Measurements from ENCODE around the gene MORC3.
A peak's percentile ranks its signal among the peaks of the same experiment; 100 is the strongest.
"Not testable (repeated sequence)": the region's sequence is repeated elsewhere in the genome, so short reads cannot be mapped to it uniquely, and the experiment has no call there.

MORC3 gene

DNA sequence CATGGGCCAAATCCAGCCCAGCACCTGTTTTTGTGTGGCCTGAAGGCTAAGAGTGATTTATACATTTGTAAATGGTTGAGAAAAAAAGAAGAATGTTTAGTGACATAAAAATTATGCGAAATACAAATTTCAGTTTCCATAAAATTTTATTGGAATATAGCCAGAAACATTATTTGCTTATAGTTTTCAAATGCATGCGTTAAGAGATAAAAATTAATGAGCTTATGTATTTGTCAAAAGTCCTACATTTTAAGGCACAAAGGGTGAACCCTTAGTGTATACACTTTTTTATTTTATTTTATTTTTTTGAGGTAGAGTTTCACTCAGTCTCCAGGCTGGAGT, 2.1 kb downstream of the MORC3 start:
- DNase-seq (ENCODE audit: low spot score), result no peak

DNA sequence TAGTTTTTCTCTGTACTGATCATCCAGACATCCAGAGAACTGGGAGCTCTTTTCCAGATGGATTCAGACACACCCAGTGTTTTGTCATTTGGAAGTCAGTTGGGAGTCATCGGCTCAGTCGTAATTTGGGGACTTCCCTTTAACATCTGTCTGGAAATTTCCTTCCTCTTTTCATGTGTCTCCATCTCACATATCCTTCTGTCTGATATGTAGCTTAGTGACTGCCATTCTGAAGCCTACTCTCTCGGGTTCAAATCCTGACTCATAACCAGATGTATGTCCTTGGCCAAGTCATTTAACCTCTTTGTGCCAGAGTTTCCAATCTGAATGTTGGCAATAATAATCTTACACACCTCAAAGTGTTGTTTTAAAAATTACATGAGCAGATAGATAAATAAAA, 3.0 kb downstream of the MORC3 start:
- DNase-seq (ENCODE audit: low spot score), result no peak

DNA sequence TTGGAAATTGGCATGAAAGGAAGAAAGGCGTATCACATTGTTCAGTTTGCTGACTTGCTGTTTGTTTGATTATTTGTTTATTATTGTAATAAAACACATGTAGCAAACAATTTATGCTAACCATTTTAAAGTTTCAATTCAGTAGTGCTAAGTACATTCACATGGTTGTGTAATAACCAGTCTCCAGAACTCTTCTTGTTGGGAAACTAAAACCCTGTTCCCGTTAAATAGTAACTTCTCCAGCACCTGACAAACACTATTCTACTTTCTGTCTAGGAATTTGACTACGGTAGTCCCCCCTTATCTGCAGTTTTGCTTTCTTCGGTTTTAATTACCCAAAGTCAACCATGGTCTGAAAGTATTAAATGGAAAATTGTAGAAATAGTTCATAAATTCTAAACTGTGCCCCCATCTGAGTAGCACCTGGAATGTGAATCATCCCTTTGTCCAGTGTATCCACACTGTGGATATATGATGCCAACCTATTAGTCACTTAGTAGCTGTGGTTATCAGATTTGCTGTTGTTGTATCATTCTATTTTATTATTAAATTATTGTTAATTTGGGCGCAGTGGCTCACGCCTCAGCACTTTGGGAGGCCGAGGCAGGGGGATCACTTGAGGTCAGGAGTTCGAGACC, 5.5 kb downstream of the MORC3 start:
- DNase-seq (ENCODE audit: low spot score), result no peak

DNA sequence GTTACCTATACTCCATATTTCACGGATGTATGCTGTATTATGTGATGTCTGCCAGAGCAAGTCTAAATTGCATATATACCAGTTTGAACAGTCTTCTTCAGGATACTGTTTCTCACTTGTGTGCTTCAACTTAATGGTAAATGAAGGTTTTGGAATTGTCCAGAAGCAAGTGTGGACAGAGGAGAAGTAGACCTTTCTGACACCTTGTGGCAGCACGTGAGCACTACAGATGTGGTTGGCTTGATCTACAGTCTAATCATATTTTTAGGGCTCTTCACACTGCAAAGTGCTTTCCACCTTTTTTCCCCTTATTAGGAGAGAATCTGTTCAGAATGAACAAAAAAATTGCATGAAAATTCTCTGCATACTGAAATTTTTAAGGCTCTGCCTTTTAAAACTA, 10.9 kb downstream of the MORC3 start:
- peak; percentile 61 for DNase-seq (ENCODE audit: low spot score)

DNA sequence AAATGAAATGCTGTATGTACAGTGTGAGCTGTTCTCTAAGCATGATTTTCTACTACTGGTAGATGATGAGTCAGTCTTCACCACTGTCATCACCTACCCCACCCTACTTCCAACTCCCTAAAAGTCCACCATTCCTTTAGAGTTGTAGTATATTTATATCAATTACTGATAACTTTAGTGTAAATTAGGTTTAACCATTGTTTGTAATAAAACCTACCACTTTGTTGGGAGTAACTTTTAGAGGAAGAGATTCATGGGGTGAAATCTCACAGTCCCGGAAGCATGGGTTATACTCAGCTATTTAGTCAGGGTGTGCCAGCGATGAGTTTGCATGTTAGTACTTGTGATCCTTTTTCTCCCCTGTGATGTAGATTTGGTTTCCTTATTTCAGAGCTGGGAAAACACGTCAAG, 17.1 kb downstream of the MORC3 start:
- no peak for DNase-seq (ENCODE audit: low spot score)

DNA sequence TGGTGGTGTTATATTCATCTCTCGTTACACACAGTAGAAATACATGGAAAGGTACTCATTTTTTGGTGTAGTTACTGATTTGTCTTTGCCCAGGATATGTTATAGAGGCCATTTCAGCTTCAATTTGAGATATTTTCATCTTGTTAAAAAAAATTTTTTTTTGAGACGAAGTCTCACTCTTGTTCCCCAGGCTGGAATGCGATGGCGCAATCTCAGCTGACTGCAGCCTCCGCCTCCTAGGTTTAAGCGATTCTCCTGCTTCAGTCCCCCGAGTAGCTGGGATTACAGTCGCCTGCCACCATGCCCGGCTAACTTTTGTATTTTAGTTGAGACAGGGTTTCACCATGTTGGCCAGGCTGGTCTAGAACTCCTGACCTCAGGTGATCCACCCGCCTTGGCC, 19.0 kb downstream of the MORC3 start:
- no peak for DNase-seq (ENCODE audit: low spot score)

DNA sequence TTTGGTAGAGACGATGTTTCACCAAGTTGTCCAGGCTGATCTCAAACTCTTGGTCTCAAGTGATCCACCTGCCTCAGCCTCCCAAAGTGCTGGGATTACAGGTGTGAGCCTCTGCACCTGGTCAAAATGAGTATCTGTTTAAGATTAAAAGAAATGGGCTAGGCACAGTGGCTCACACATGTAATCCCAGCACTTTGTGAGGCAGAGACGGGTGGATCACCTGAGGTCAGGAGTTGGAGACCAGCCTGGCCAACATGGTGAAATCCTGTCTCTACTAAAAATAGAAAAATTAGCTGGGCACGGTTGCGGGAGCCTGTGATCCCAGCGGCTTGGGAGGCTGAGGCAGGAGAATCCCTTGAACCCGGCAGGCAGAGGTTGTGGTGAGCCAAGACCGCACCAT, 22.6 kb downstream of the MORC3 start:
- not testable (repeated sequence) for DNase-seq (ENCODE audit: low spot score)

DNA sequence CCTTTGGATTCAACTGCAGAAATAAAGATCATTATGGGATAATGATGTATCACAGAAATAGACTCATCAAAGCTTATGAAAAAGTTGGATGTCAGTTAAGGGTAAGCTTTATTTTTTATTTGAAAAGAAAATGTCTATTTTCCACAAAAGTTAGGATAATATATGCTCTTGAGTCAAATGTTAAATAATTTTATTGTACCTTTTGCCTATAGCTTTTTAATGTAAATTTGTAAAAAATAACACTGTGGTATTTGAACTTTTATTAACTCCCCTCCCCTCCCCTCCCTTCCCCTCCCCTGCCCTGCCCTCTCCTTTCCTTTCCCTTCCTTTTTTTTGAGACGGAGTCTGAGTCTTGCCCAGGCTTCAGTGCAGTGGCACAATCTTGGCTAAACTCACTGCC, 24.9 kb downstream of the MORC3 start:
- no peak for DNase-seq (ENCODE audit: low spot score)

DNA sequence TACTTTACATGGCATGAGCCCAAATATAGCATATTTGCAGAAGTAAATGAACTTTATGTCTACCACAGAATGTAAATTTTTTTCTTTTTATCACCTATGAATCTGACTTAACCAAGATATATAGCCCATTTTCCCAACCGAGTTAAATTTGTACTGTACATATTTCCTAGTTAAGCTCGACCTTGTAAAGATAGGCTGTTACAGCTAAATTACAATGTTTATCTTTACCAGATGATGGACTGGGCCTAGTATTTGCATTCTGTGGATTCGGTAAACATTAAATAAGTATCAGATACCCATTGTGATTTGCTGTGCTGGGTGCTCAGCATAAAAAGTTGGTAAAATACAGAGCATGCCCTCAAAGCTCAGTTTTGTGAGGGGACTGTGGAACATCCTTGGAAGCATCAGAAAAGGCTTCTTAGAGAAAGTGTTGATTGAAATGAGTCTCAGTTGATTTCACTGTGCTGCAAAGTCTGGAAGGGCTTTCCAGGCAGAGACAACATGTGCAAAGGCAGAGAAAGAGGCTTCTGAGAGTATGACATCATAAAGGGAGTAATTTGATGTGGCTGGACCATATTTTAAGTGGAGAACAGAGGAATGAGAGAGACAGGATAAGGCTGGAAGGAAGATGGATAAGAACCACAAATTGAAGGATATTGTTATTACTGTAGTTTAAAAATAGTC, 27.4 kb downstream of the MORC3 start:
- no peak for DNase-seq (ENCODE audit: low spot score)

DNA sequence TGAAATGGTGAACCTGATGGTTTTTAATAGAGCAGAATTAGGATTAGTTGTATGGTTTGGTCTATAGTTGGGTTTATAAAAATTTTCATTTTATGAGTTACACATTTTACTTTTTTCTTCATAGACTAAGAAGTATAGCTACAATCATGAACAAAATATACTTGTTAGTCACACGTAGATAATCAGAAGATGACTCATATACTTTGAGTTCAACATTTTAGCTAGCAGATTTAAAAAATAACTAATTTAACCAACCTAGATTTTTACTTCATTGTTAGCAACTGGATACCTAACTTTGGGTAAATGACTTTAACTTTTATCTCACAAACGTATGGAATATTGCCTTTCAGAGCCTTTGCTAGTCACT, 27.9 kb downstream of the MORC3 start:
- no peak for DNase-seq (ENCODE audit: low spot score)

DNA sequence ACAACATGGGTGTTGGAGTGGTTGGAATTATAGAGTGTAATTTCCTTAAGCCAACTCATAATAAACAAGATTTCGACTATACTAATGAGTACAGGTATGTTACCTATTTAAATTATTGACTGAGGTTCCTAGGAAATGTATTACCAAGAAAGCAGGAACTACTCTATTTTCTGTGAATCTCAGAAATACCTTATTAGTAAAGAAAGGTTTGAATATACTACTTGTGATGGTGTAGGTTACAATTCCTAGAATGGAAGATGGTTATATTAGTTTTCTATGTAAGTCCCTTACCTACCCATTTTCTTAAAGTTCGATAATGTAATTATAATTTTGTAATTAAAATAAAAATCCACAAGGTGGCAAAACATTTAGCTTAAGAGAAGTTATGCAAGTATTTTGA, 29.3 kb downstream of the MORC3 start:
- no peak for DNase-seq (ENCODE audit: low spot score)

DNA sequence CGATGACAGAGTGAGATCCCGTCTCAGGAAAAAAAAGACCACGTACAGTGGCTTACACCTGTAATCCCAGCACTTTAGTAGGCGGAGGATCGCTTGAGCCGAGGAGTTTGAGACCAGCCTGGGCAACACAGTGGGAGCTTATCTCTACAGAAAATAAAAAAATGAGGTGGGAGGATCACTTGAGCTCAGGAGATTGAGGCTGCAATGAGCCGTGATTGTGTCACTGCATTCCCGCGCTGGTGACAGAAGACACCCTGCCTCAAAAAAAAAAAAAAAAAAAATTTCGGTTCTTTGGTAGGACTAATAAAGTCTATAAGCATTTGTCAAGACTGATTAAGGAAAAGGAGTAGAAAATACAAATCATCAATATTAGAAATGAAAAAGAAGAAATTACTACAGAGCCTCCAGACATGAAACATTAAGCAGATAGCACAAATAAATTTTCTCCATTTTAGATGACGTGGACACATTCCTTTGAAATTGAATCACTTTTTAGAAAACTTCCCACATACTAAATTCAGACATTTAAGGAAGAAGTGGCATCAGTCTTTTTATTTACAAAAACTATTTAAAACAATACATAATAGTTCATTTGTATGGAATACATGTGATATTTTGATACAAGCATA, 30.4 kb downstream of the MORC3 start:
- DNase-seq (ENCODE audit: low spot score), result no peak

DNA sequence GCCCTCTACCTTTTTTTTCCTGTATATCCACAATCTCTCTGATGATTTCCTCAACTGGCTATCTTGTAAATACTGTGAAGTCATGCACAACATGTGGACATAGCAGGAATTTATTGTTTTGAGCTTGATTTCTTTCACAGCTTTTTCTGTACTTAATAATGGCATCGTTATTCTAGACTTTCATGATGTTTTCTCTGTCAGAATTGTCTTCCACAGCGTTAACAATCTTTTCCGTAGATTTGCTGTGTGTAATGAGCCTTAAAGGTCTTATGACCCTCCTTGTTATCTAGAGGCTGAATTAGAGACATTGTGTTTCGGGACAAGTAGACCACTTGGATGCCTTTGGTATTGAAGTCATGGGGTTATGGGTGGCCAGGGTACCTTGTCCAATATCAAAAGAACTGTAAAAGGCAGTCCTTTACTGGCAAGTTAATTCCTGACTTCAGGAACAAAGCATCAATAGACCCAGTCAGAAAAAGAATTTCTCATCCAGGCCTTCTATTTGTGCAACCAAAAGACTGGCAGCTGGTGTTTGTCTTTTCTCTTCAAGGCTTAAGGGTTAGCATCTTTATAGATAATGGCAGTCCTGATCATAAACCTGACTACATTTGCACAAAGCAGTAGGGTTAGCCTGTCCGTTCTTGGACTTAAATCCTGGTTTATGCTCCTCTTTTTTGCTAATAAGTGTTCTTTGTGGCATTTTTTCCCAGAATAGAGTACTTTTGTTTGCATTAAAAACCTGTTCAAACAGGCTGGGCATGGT, 35.1 kb downstream of the MORC3 start:
- no peak for DNase-seq (ENCODE audit: low spot score)

DNA sequence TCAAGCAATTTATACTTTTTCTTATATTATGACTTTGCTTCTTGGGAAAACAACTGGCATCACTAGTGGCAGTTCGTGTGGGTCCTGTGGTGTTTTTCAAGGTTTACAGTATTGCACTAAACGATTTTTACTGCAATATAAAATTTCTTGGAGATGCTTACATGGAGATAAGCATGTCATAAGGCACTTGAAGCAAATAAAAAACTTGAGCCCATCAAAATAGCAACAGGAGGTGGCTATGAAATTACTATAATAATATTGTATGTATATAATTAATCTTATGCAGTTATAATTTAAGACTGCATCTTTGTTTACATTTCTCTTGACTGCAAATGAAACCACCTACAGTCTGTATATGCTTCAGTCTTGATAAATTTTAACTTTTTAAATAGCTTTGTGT, 35.9 kb downstream of the MORC3 start:
- no peak for DNase-seq (ENCODE audit: low spot score)

DNA sequence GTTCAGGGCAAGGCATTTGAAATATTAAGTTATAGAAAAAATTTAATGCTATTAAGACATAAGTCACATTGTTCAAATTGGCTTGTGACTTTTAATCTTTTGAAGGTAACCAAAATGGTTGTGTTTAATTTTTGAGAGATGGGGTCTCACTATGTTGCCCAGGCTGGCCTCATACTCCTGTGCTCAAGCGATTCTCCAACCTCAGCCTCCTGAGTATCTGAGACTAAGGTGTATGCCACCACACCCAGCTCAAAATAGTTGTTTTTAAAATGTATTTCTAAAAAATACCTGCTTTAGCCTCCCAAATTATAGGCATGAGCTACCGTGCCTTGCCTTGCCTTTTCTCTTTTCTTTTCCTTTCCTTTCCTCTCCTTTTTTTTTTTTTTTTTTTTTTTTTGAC, 39.2 kb downstream of the MORC3 start:
- DNase-seq (ENCODE audit: low spot score), result no peak

DNA sequence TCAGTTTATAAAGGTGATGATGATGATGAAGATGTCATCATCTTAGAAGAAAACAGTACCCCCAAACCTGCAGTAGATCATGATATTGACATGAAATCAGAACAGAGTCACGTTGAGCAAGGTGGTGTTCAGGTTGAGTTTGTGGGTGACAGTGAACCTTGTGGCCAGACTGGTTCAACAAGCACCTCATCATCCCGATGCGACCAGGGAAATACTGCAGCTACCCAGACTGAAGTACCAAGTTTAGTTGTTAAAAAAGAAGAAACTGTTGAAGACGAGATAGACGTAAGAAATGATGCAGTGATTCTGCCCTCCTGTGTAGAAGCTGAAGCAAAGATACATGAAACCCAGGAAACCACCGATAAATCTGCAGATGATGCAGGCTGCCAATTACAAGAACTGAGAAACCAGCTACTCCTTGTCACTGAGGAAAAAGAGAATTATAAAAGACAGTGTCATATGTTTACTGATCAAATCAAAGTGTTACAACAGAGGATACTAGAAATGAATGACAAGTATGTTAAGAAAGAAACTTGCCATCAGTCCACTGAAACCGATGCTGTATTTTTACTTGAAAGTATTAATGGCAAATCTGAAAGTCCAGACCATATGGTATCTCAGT, 49.2 kb downstream of the MORC3 start:
- DNase-seq (ENCODE audit: low spot score), result no peak

DNA sequence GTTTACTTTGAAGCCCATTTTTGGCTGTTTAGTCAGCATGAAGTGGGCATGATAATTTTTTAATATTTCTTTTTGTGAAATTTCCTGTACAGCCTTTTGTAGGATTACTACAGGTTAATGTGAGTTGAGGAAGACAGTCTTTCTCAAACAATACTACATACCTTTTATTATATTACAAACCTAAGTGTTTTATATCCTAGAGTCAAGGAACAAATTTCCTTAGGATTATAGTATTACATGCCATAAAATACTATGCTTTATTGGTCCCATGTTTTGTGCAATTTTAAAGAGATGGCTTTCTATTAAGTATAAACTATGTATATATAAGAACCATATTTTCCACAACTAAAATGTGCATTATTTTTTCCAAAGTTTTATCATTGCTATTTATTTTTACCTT, 56.0 kb downstream of the MORC3 start:
- DNase-seq (ENCODE audit: low spot score), result no peak

DNA sequence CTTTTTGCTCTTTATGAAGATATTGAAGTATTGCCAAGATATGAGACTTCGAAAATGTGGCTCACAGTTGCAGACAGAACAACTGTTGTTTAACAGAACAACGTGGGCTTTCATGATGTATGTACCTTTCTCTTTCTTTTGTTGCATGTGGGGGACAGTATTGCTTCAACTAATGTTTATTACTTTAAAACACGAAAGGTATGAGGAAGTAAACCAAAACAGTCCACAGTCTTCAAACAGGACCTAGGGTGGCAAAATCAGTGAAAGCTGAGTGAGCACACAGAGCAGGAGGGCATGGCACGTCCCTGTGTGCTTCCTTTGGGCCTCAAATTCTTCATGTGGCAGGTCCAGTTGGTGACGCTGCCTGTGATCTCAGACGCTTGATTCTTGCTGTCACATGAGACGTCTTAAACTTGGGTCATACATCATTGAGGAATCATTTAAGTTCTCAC, 57.4 kb downstream of the MORC3 start:
- no peak for DNase-seq (ENCODE audit: low spot score)

DNA sequence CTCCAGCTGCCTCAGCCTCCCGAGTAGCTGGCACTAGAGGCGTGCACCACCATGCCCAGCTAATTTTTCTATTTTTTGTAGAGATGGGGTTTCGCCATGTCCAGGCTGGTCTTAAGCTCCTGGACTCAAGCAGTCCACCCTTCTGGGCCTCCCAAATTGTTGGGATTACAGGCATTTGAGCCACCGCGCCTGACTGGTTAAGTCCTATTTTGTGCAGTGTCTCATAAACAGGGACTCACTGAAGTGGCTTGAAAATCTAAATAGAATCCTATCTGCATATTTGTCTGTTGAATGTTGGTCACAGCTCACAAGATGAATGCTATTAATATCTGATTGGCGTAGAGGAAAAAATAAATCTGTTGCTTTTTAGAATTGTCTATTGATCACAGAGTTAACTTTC, 59.3 kb downstream of the MORC3 start:
- no peak for DNase-seq (ENCODE audit: low spot score)

DNA sequence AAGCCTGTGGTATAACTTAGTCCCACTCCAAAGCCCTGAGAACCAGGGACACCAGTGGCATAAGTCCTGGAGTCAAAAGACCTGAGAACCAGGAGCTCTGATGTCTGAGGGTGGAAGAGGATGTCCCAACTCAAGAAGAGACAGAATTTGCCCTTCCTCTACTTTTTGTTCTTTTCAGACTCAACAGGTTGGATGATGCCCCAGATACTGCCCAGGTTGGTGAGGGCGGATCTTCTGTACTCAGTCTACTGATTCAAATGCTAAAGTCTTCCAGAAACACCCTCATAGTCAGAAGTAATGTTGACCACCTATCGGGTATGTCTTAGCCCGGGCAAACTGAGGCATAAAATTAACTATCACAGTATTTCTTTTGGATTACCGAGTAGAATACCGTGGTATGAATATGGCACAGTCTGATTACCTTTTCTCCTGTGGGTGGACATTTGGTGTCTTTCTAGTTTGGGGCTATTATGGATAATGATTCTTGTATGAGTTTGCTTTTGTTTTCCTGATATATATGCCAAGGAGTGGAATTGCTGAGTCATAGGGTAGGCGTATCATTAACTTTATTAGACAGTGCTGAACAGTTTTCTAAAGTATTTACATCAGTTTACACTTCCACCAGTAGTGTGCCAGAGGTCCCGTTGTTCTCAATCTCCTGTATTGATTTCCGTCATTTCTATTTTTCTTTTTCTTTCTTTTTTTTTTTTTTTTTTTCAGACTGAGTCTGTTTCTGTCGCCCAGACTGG, 62.0 kb downstream of the MORC3 start:
- no peak for DNase-seq (ENCODE audit: low spot score)

DNA sequence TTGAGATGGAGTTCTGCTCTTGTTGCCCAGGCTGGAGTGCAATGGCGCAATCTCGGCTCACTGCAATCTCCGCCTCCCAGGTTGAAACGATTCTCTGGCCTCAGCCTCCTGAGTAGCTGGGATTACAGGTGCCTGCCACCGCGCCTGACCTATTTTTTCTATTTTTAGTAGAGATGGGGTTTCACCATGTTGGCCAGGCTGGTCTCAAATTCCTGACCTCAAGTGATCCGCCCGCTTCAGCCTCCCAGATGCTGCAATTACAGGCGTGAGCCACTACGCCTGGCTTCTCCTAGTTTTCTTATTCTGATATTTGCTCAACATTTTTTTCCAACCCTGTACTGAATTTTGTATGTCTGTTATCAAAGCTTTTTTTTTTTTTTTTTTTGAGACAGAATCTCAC, 62.7 kb downstream of the MORC3 start:
- not testable (repeated sequence) for DNase-seq (ENCODE audit: low spot score)

DNA sequence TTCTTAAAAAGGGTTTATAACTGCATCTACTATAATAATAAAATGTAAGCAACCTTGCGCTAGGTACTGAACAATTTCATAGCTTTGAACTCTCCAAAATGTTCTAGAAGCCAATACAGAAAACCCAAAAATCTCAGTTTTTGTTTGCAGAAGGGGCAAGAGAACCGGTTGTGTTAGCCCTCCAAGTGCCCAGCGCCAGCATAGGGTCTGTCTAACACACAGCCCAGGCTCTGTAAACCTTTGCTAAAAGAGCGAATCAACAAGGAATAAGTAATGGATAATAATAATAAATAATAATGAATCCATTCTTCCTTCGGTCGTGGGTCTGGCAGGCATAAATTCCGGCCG, 64.9 kb downstream of the MORC3 start:
- DNase-seq (ENCODE audit: low spot score), result no peak
